Ishikawa (cell line): ENCODE measurements around the gene GLI3.

Experiments
- CEBPB ChIP-seq: IDR thresholded peaks from 2 replicates; pipeline ENCODE4 v1.6.1; 2012
- EGR1 ChIP-seq: IDR thresholded peaks from 2 replicates; pipeline ENCODE4 v1.6.1; 2012
- EP300 ChIP-seq: IDR thresholded peaks from 2 replicates; pipeline ENCODE4 v1.6.1; 2012; ENCODE audit warnings: borderline replicate concordance
- NFIC ChIP-seq: IDR thresholded peaks from 2 replicates; pipeline ENCODE4 v1.6.1; 2012
- TEAD4 ChIP-seq: IDR thresholded peaks from 2 replicates; pipeline ENCODE4 v1.6.1; 2012
- USF1 ChIP-seq: IDR thresholded peaks from 2 replicates; pipeline ENCODE4 v1.6.1; 2012
- YY1 ChIP-seq: IDR thresholded peaks from 2 replicates; pipeline ENCODE4 v1.6.1; 2012; ENCODE audit warnings: low read depth
- TF ChIP-seq, protein P1 (sequence below): IDR thresholded peaks from 2 replicates; pipeline ENCODE4 v1.6.1; 2012; ENCODE audit warnings: low read depth, mild to moderate bottlenecking

- TF ChIP-seq TEAD4 (no peak), YY1 (no peak), CEBPB (no peak), EP300 (no peak), USF1 (no peak), NFIC (no peak), EGR1 (no peak)
- TF ChIP-seq, protein P1, sequence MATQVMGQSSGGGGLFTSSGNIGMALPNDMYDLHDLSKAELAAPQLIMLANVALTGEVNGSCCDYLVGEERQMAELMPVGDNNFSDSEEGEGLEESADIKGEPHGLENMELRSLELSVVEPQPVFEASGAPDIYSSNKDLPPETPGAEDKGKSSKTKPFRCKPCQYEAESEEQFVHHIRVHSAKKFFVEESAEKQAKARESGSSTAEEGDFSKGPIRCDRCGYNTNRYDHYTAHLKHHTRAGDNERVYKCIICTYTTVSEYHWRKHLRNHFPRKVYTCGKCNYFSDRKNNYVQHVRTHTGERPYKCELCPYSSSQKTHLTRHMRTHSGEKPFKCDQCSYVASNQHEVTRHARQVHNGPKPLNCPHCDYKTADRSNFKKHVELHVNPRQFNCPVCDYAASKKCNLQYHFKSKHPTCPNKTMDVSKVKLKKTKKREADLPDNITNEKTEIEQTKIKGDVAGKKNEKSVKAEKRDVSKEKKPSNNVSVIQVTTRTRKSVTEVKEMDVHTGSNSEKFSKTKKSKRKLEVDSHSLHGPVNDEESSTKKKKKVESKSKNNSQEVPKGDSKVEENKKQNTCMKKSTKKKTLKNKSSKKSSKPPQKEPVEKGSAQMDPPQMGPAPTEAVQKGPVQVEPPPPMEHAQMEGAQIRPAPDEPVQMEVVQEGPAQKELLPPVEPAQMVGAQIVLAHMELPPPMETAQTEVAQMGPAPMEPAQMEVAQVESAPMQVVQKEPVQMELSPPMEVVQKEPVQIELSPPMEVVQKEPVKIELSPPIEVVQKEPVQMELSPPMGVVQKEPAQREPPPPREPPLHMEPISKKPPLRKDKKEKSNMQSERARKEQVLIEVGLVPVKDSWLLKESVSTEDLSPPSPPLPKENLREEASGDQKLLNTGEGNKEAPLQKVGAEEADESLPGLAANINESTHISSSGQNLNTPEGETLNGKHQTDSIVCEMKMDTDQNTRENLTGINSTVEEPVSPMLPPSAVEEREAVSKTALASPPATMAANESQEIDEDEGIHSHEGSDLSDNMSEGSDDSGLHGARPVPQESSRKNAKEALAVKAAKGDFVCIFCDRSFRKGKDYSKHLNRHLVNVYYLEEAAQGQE: no peak
Observed at GRCh38 chr7:42022791-42023190, 214.2 kb downstream of the GLI3 start.
